ENCODE data around the gene NXN. TPM values are rescaled to one million over a fixed set of nuclear protein-coding genes. Genes with fewer than 3 reads are reported as not detected.
"Not testable (repeated sequence)": the region's sequence is repeated elsewhere in the genome, so short reads cannot be mapped to it uniquely, and the experiment has no call there.

Gene NXN
- total RNA-seq, 6 experiments from 2014 or later = 81.7 to 93.8 (median 92.2) TPM

- Mint-ChIP-seq H3K36me3 (ENCODE audit: low read depth) (peaks cover 23% of the 10 kb centered on the region), H3K4me1 (ENCODE audit: low read depth) (peaks cover 54% of the 10 kb centered on the region), H3K4me3 (peak overlapping the region; percentile 92), H3K27ac (peak overlapping the region; percentile 80), H3K27me3 (ENCODE audit: insufficient read depth) (peaks cover 1% of the 10 kb centered on the region; the same call in 1 of the 2 replicates), H3K9me3 (no peaks in the 10 kb centered on the region)
- TF ChIP-seq, protein P1, sequence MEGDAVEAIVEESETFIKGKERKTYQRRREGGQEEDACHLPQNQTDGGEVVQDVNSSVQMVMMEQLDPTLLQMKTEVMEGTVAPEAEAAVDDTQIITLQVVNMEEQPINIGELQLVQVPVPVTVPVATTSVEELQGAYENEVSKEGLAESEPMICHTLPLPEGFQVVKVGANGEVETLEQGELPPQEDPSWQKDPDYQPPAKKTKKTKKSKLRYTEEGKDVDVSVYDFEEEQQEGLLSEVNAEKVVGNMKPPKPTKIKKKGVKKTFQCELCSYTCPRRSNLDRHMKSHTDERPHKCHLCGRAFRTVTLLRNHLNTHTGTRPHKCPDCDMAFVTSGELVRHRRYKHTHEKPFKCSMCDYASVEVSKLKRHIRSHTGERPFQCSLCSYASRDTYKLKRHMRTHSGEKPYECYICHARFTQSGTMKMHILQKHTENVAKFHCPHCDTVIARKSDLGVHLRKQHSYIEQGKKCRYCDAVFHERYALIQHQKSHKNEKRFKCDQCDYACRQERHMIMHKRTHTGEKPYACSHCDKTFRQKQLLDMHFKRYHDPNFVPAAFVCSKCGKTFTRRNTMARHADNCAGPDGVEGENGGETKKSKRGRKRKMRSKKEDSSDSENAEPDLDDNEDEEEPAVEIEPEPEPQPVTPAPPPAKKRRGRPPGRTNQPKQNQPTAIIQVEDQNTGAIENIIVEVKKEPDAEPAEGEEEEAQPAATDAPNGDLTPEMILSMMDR (IDR thresholded peaks at IDR 0.05) = no peak
- no peak for DNase-seq
These were observed 3.3 kb downstream of the NXN start for GRCh38 chr17:976312-976711.

- peak overlapping the region; percentile 80 for H3K27ac Mint-ChIP-seq
- peak overlapping the region; percentile 92 for H3K4me3 Mint-ChIP-seq
- DNase-seq = peak; percentile 50
- H3K27me3 Mint-ChIP-seq (ENCODE audit: insufficient read depth) = peaks cover 1% of the 10 kb centered on the region; the same call in 1 of the 2 replicates
- H3K4me1 Mint-ChIP-seq (ENCODE audit: low read depth) = peaks cover 52% of the 10 kb centered on the region
- TF ChIP-seq, protein P1 (IDR thresholded peaks at IDR 0.05) = no peak
- H3K9me3 Mint-ChIP-seq = no peaks in the 10 kb centered on the region
- H3K36me3 Mint-ChIP-seq (ENCODE audit: low read depth) = peaks cover 24% of the 10 kb centered on the region
These were observed 4.1 kb downstream of the NXN start for GRCh38 chr17:975371-975915.

DNA sequence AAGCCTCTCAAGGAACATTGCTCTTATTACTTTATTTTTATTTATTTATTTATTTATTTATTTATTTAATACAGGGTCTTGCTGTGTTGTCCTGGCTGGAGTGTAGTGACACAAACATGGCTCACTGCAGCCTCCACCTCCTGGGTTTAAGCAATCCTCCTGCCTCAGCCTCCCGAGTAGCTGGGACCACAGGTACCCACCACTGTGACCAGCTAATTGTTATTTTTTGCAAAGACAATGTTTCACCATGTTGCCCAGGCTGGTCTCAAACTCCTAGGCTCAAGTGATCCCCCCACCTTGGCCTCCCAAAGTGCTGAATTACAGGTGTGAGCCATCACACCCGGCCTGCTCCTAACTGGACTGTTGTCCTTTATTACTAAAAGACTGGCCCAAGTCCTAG, 4.8 kb downstream of the NXN start:
- H3K27me3 Mint-ChIP-seq (ENCODE audit: insufficient read depth) = not testable (repeated sequence)

DNA sequence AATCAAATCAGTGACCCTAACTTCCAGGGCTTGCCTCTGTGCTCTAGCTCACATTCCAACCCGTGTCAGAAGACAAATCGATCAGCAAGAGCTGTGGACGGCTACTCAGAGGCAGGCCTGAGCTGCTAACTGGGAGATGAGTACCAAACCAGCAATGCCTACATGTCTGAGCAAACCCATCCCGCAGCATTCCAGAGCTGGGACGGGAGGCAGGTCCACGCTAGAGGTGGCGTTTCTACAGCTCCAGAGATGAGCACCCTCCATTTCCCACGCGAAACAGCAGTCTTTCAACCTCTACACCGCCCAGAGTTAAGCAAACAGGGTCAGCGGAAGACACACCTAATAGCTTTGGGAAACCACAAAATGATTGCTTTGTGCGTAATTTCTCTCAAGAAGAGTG, 6.5 kb downstream of the NXN start:
- DNase-seq = no peak
- Mint-ChIP-seq H3K36me3 (ENCODE audit: low read depth) (peaks cover 29% of the 10 kb centered on the region), H3K27ac (no peak overlapping the region), H3K4me1 (ENCODE audit: low read depth) (peaks cover 72% of the 10 kb centered on the region), H3K4me3 (no peak overlapping the region), H3K9me3 (no peaks in the 10 kb centered on the region), H3K27me3 (ENCODE audit: insufficient read depth) (peaks cover 2% of the 10 kb centered on the region)
- TF ChIP-seq, protein P1 (IDR thresholded peaks at IDR 0.05) = no peak

More for the DNA sequence above, 4.8 kb downstream of the NXN start:
- DNase-seq, H3K9me3 Mint-ChIP-seq: not testable (repeated sequence)
- H3K27ac Mint-ChIP-seq = peak overlapping the region; percentile 80
- H3K36me3 Mint-ChIP-seq (ENCODE audit: low read depth) = peaks cover 30% of the 10 kb centered on the region
- peaks cover 55% of the 10 kb centered on the region for H3K4me1 Mint-ChIP-seq (ENCODE audit: low read depth)
- peak overlapping the region; percentile 24 for H3K4me3 Mint-ChIP-seq

GRCh38 chr17:971861-972260, 7.7 kb downstream of the NXN start:
- H3K27ac Mint-ChIP-seq; DNase-seq; H3K4me3 Mint-ChIP-seq; H3K27me3 Mint-ChIP-seq (ENCODE audit: insufficient read depth); H3K9me3 Mint-ChIP-seq: not testable (repeated sequence)
- Mint-ChIP-seq H3K4me1 (ENCODE audit: low read depth) (peaks cover 71% of the 10 kb centered on the region), H3K36me3 (ENCODE audit: low read depth) (peaks cover 26% of the 10 kb centered on the region)

DNA sequence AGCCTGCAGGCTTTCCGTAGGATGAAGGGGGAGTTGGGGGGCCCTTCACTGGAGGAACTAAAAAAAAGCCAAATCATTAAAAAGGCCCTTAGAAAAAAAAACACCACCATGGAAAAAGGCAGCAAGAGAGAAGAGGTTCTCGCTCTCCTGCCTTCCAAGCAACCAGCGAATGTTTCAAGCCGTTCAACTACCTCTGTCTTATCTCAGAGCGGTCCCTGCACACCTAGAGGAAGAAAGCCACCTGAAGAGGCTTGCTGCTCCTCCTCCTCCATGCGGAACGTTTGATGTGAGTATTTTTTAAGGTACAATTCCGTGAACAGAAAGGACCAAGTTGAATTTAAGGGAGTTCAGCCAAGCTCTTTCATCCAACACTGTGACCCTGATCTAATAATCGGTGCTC, 9.2 kb downstream of the NXN start:
- H3K4me3 Mint-ChIP-seq = peak overlapping the region; percentile 90
- H3K36me3 Mint-ChIP-seq (ENCODE audit: low read depth) = peaks cover 21% of the 10 kb centered on the region

More for the DNA sequence above, 9.2 kb downstream of the NXN start:
- TF ChIP-seq, protein P1 (IDR thresholded peaks at IDR 0.05) = no peak
- Mint-ChIP-seq H3K4me1 (ENCODE audit: low read depth) (peaks cover 65% of the 10 kb centered on the region), H3K27me3 (ENCODE audit: insufficient read depth) (peaks cover 2% of the 10 kb centered on the region), H3K9me3 (no peaks in the 10 kb centered on the region), H3K27ac (peak overlapping the region; percentile 91)
- no peak for DNase-seq
